Osteoblast (primary cell): ENCODE results near the gene KIF26B. TPM values are rescaled to one million over a fixed set of nuclear protein-coding genes. Genes with fewer than 3 reads are reported as not detected.

ENCODE experiments used
- DNase-seq: peaks from one replicate; pipeline ENCODE4 v3.0.0; 2011; ENCODE audit warnings: low spot score, mixed read lengths; ENCODE audit not compliant: insufficient read length; ENCODE audit errors: missing footprints
- H2AFZ ChIP-seq: 2 replicates; pipeline ENCODE4 v1.6.0; 2011; ENCODE audit warnings: mild to moderate bottlenecking, low read length
- H3K27ac ChIP-seq: 2 replicates; pipeline ENCODE4 v1.5.1; 2011; ENCODE audit warnings: mild to moderate bottlenecking, low read depth, low read length, moderate library complexity
- H3K27me3 ChIP-seq: 2 replicates; pipeline ENCODE4 v1.6.0; 2012; ENCODE audit warnings: mild to moderate bottlenecking, control low read depth, inconsistent platforms, low read length, moderate library complexity; ENCODE audit not compliant: insufficient read depth
- H3K36me3 ChIP-seq: 2 replicates; pipeline ENCODE4 v1.5.1; 2011; ENCODE audit warnings: mild to moderate bottlenecking, low read length, control low read depth, moderate library complexity; ENCODE audit not compliant: insufficient read depth
- H3K4me1 ChIP-seq: 2 replicates; pipeline ENCODE4 v1.5.1; 2011; ENCODE audit warnings: mild to moderate bottlenecking, low read length, control low read depth, moderate library complexity; ENCODE audit not compliant: insufficient read depth
- H3K4me2 ChIP-seq: 2 replicates; pipeline ENCODE4 v1.6.0; 2011; ENCODE audit warnings: mild to moderate bottlenecking, low read length; ENCODE audit not compliant: insufficient read depth
- H3K4me3 ChIP-seq: fragments of 200-600 bp; sonication (generic); 3 replicates; pipeline ENCODE4 v1.5.1; 2012; ENCODE audit warnings: mild to moderate bottlenecking, low read length, inconsistent platforms; ENCODE audit not compliant: insufficient read depth
- H3K79me2 ChIP-seq: 2 replicates; pipeline ENCODE4 v1.6.0; 2012; ENCODE audit warnings: mild to moderate bottlenecking, low read length, control low read depth, inconsistent platforms; ENCODE audit not compliant: insufficient read depth
- H3K9me3 ChIP-seq: 2 replicates; pipeline ENCODE4 v1.5.1; 2011; ENCODE audit warnings: low read depth, low read length, control low read depth
- H4K20me1 ChIP-seq: 2 replicates; pipeline ENCODE4 v1.6.0; 2012; ENCODE audit warnings: mild to moderate bottlenecking, low read length, control low read depth; ENCODE audit not compliant: insufficient read depth
- CTCF ChIP-seq: IDR thresholded peaks from 2 replicates; pipeline ENCODE4 v1.5.1; 2011; ENCODE audit warnings: mild to moderate bottlenecking, low read depth, low read length, moderate library complexity; ENCODE audit errors: extremely low read depth
- total RNA-seq: library from RNA; depleted of rRNA; stranded (reverse); fragments of >200 nt; gene quantifications from 2 replicates; pipeline ENCODE4 v1.2.3, GENCODE V29; 2012

Gene KIF26B
- total RNA-seq, 1 donor: 22.1 TPM

GRCh38 chr1:245375789-245376460 lies 221.1 kb downstream of the KIF26B start:
- no peak for TF ChIP-seq CTCF
- DNase-seq: no peak
- no peaks in the 10 kb centered on the region for H3K27me3 ChIP-seq

GRCh38 chr1:245377854-245378253 lies 223.1 kb downstream of the KIF26B start:
- H3K36me3 ChIP-seq: no peaks in the 10 kb centered on the region
- no peak overlapping the region for H3K4me2 ChIP-seq
- H4K20me1 ChIP-seq: no peaks in the 10 kb centered on the region
- H3K9me3 ChIP-seq: no peaks in the 10 kb centered on the region
- H3K27ac ChIP-seq: no peak overlapping the region
- no peaks in the 10 kb centered on the region for H3K27me3 ChIP-seq
- no peaks in the 10 kb centered on the region for H3K79me2 ChIP-seq
- DNase-seq: no peak
- no peak for TF ChIP-seq CTCF
- H3K4me3 ChIP-seq: no peak overlapping the region
- no peak overlapping the region for H2AFZ ChIP-seq
- no peaks in the 10 kb centered on the region for H3K4me1 ChIP-seq

More at GRCh38 chr1:245375789-245376460, 221.1 kb downstream of the KIF26B start:
- Histone ChIP-seq H3K27ac (no peak overlapping the region), H3K9me3 (no peaks in the 10 kb centered on the region), H3K36me3 (no peaks in the 10 kb centered on the region), H3K4me2 (no peak overlapping the region), H4K20me1 (no peaks in the 10 kb centered on the region), H3K4me1 (no peaks in the 10 kb centered on the region), H2AFZ (no peak overlapping the region), H3K79me2 (no peaks in the 10 kb centered on the region), H3K4me3 (no peak overlapping the region)

- Histone ChIP-seq H4K20me1 (no peaks in the 10 kb centered on the region), H3K79me2 (no peaks in the 10 kb centered on the region), H3K27ac (no peak overlapping the region), H3K4me2 (no peak overlapping the region), H3K9me3 (no peaks in the 10 kb centered on the region), H3K36me3 (no peaks in the 10 kb centered on the region), H3K27me3 (no peaks in the 10 kb centered on the region), H2AFZ (no peak overlapping the region), H3K4me3 (no peak overlapping the region), H3K4me1 (no peaks in the 10 kb centered on the region)
- no peak for TF ChIP-seq CTCF
- DNase-seq: no peak
Measured at GRCh38 chr1:245378311-245378722, 223.5 kb downstream of the KIF26B start.

- H3K79me2 ChIP-seq: no peaks in the 10 kb centered on the region
- no peak overlapping the region for H3K4me2 ChIP-seq
- no peak for DNase-seq
- no peak overlapping the region for H3K4me3 ChIP-seq
- H2AFZ ChIP-seq: no peak overlapping the region
- no peak overlapping the region for H3K27ac ChIP-seq
- no peak for TF ChIP-seq CTCF
- no peaks in the 10 kb centered on the region for H3K9me3 ChIP-seq
- H3K27me3 ChIP-seq: no peaks in the 10 kb centered on the region
- H3K4me1 ChIP-seq: no peaks in the 10 kb centered on the region
- H3K36me3 ChIP-seq: no peaks in the 10 kb centered on the region
- no peaks in the 10 kb centered on the region for H4K20me1 ChIP-seq
Measured at GRCh38 chr1:245378745-245379144, 224.0 kb downstream of the KIF26B start.
